Lung microvascular endothelial cell (primary cell): ENCODE data around the gene RAP1GAP2. TPM values are rescaled to one million over a fixed set of nuclear protein-coding genes. Genes with fewer than 3 reads are reported as not detected.
"Not testable (repeated sequence)": the region's sequence is repeated elsewhere in the genome, so short reads cannot be mapped to it uniquely, and the experiment has no call there.

Source experiments
- DNase-seq, 2 donors: peaks; one replicate each; pipeline versions ENCODE4 v3.0.0 to v3.0.0-alpha.2; 2010; ENCODE audit warnings: low read depth in 2 of 2
- total RNA-seq: library from RNA; depleted of rRNA; stranded (reverse); fragments of >200 nt; gene quantifications from 2 replicates; pipeline ENCODE4 v1.2.1, GENCODE V29; 2014

RAP1GAP2 gene
- total RNA-seq, 1 donor from 2014 or later = 1.2 TPM

- no peak for DNase-seq
Observed at GRCh38 chr17:2964831-2965230, 168.6 kb downstream of the RAP1GAP2 start.

GRCh38 chr17:2965621-2966595 lies 169.7 kb downstream of the RAP1GAP2 start:
- peak in 1 of 2 donors; percentile 20 for DNase-seq

GRCh38 chr17:2967515-2967914 lies 171.3 kb downstream of the RAP1GAP2 start:
- no peak for DNase-seq

GRCh38 chr17:2971851-2972250 lies 175.6 kb downstream of the RAP1GAP2 start:
- DNase-seq = no peak

GRCh38 chr17:2972749-2973148 lies 176.5 kb downstream of the RAP1GAP2 start:
- no peak for DNase-seq

GRCh38 chr17:2974347-2974746 lies 178.1 kb downstream of the RAP1GAP2 start:
- DNase-seq = no peak

GRCh38 chr17:2975469-2975958 lies 179.3 kb downstream of the RAP1GAP2 start:
- peak in 1 of 2 donors; percentile 64 for DNase-seq

GRCh38 chr17:2977157-2977556 lies 180.9 kb downstream of the RAP1GAP2 start:
- no peak for DNase-seq

- DNase-seq = no peak
Observed at GRCh38 chr17:2978116-2978515, 181.9 kb downstream of the RAP1GAP2 start.

GRCh38 chr17:2978991-2979390 lies 182.8 kb downstream of the RAP1GAP2 start:
- DNase-seq = no peak

- DNase-seq = no peak
Observed at GRCh38 chr17:2980211-2980903, 184.1 kb downstream of the RAP1GAP2 start.

GRCh38 chr17:2980904-2981246 lies 184.6 kb downstream of the RAP1GAP2 start:
- DNase-seq = no peak

- no peak for DNase-seq
Observed at GRCh38 chr17:2981325-2981724, 185.1 kb downstream of the RAP1GAP2 start.

GRCh38 chr17:2982854-2983253 lies 186.6 kb downstream of the RAP1GAP2 start:
- DNase-seq = peak in 1 of 2 donors; percentile 14

- DNase-seq = no peak
Observed at GRCh38 chr17:2983255-2983654, 187.0 kb downstream of the RAP1GAP2 start.

- DNase-seq = no peak
Observed at GRCh38 chr17:2985318-2985717, 189.1 kb downstream of the RAP1GAP2 start.

GRCh38 chr17:2986925-2987324 lies 190.7 kb downstream of the RAP1GAP2 start:
- no peak for DNase-seq

- DNase-seq = not testable (repeated sequence)
Observed at GRCh38 chr17:2989396-2989795, 193.2 kb downstream of the RAP1GAP2 start.

GRCh38 chr17:2989855-2990254 lies 193.6 kb downstream of the RAP1GAP2 start:
- no peak for DNase-seq

GRCh38 chr17:2990396-2990795 lies 194.2 kb downstream of the RAP1GAP2 start:
- DNase-seq = no peak

- DNase-seq = not testable (repeated sequence)
Observed at GRCh38 chr17:2991396-2992180, 195.3 kb downstream of the RAP1GAP2 start.

GRCh38 chr17:2994441-2994840 lies 198.2 kb downstream of the RAP1GAP2 start:
- no peak for DNase-seq
